Pulmonary artery endothelial cell (primary cell): ENCODE results near the gene TCOF1. TPM values are rescaled to one million over a fixed set of nuclear protein-coding genes. Genes with fewer than 3 reads are reported as not detected.

Experiments used
- DNase-seq: peaks from one replicate; pipeline ENCODE4 v3.0.0-alpha.2; 2011; ENCODE audit warnings: low read depth, low spot score
- total RNA-seq: library from RNA; depleted of rRNA; stranded (reverse); fragments of >200 nt; gene quantifications from 2 replicates; pipeline ENCODE4 v1.2.3, GENCODE V29; 2014

Gene TCOF1
- total RNA-seq, 1 donor from 2014 or later: 20.0 TPM

- no peak for DNase-seq
Measured at GRCh38 chr5:150347451-150347850, 10.0 kb upstream of the TCOF1 start.

GRCh38 chr5:150349681-150350275 is 7.7 kb upstream of the TCOF1 start:
- no peak for DNase-seq

GRCh38 chr5:150350524-150351344 is 6.8 kb upstream of the TCOF1 start:
- DNase-seq: peak; percentile 5

- DNase-seq: no peak
Measured at GRCh38 chr5:150352244-150353031, 5.1 kb upstream of the TCOF1 start.

- DNase-seq: no peak
Measured at GRCh38 chr5:150353032-150353675, 4.3 kb upstream of the TCOF1 start.

- no peak for DNase-seq
Measured at GRCh38 chr5:150355791-150356190, 1.7 kb upstream of the TCOF1 start.

GRCh38 chr5:150356575-150357294 is 762 bp upstream of the TCOF1 start:
- DNase-seq: no peak

GRCh38 chr5:150358261-150359095 is 981 bp downstream of the TCOF1 start:
- DNase-seq: no peak

GRCh38 chr5:150361301-150361700 is 3.8 kb downstream of the TCOF1 start:
- DNase-seq: no peak

- no peak for DNase-seq
Measured at GRCh38 chr5:150363185-150363584, 5.7 kb downstream of the TCOF1 start.

GRCh38 chr5:150364004-150364403 is 6.5 kb downstream of the TCOF1 start:
- DNase-seq: no peak

- no peak for DNase-seq
Measured at GRCh38 chr5:150368526-150368925, 11.0 kb downstream of the TCOF1 start.

GRCh38 chr5:150372639-150373038 is 15.1 kb downstream of the TCOF1 start:
- DNase-seq: no peak

- no peak for DNase-seq
Measured at GRCh38 chr5:150374651-150375050, 17.2 kb downstream of the TCOF1 start.

- no peak for DNase-seq
Measured at GRCh38 chr5:150376799-150377771, 19.6 kb downstream of the TCOF1 start.

GRCh38 chr5:150377964-150378694 is 20.6 kb downstream of the TCOF1 start:
- DNase-seq: no peak

GRCh38 chr5:150384701-150385100 is 27.2 kb downstream of the TCOF1 start:
- DNase-seq: no peak
